Fibroblast of skin of right quadriceps (primary cell): ENCODE results near the gene ACTBL2.
"Not testable (repeated sequence)": the region's sequence is repeated elsewhere in the genome, so short reads cannot be mapped to it uniquely, and the experiment has no call there.

ENCODE experiments used
- DNase-seq: peaks from one replicate; pipeline ENCODE4 v3.0.0-alpha.2; 2013

Gene ACTBL2

DNA sequence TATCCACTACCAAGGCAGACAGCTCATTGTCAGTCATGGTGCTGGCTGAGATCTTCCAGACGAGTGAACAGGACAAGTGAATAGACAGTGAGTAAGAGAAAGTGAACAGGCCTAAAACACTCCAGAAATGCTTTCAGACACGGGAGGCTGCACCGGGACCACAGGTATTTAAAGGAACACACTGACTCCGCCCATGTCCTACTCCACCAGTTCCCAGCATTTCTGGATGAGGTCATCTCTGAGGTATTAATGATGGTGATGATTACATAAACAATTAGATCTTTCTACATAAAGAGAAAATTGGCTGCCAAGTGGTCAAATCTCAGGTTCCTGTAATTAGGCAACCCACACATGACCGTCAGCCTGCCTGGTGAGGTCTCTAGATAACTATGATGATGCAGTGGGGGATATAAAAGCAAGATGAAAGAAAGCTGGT is at the start of gene ACTBL2:
Gene ACTBL2, minus strand, starts transcription at position 141 of the 436 bp plus-strand sequence. Its CDS starts 104 bp downstream, at position 37.
- peak; percentile 84 for DNase-seq

GRCh38 chr5:57531333-57531732 is 48.7 kb upstream of the ACTBL2 start:
- no peak for DNase-seq

- DNase-seq, result no peak
These were observed 47.3 kb upstream of the ACTBL2 start for GRCh38 chr5:57529864-57530263.

- no peak for DNase-seq
These were observed 45.3 kb upstream of the ACTBL2 start for GRCh38 chr5:57527870-57528269.

DNA sequence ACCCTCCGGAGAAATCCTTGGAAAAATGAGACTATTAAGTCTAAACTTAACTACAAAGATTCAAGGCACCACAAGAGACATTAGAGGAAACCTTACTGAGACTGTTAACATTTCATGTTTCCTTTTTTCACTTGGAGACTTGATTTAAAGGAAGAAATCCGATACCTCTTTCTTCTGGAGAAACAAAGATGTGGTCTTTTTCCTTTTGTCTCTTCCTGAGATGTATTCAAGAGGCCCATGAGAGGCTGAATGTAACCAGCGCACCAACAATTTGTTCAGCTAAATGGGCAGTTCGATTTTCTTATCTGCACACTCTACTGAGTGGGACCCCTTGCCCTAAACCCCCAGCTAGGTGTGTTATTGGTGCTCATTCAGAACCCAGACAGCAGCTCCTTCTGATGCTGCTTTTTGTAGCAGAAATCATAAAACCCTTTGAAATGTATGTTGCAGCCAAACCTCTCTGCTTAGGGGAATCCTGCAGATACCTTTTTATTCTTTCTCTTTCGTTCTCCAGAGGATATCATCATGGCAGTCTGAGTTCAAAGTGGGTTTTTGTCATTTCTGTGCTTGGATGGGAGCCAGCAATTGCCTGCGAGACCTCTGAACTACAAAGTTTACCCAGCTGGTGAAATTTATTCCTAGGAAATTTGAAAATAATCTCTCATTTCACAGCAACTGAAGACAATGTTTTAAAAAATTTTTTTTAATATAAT is 41.9 kb upstream of the ACTBL2 start:
- no peak for DNase-seq

GRCh38 chr5:57522477-57522876 is 39.9 kb upstream of the ACTBL2 start:
- not testable (repeated sequence) for DNase-seq

- not testable (repeated sequence) for DNase-seq
These were observed 35.8 kb upstream of the ACTBL2 start for GRCh38 chr5:57518415-57518814.

DNA sequence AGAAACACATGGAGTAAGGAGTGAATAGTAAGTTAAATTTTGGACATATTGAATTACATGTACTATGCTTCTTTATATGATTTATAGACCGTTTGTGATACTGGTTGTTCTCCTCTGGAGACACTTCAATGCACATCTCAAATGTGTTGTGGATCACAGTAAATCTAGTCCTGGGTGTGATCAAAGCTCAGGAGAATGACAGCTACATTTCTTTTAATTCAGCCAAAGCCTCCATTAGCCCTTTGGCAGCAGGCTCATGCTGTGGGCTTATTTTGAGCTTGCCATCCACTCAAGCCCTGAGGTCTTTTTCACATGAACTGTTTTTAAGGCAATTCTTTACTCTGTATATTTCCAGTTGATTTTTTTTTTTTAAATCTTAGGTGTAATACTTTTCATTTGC is 34.6 kb upstream of the ACTBL2 start:
- no peak for DNase-seq

DNA sequence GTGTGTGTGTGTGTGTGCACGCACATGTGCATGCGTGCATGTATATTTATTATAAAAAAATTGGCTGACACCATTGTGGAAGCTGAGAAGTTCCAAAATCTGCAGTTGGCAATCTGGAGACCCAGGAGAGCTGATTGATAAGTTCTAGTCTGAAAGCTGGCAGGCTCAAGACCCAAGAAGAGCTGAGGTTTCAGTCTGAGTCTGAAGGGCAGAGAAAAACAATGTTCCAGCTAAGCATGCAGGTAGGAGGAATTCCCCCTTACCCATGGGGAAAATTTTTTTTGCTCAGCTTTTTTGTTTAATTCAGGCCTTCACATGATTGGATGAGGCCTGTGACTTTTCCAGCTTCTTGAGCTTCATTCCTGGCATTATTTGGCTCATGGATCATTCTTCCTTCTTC is 31.2 kb upstream of the ACTBL2 start:
- no peak for DNase-seq

- no peak for DNase-seq
These were observed 28.7 kb upstream of the ACTBL2 start for GRCh38 chr5:57511321-57511720.

GRCh38 chr5:57509501-57510260 is 27.1 kb upstream of the ACTBL2 start:
- DNase-seq, result no peak

GRCh38 chr5:57508211-57508610 is 25.6 kb upstream of the ACTBL2 start:
- DNase-seq, result no peak

DNA sequence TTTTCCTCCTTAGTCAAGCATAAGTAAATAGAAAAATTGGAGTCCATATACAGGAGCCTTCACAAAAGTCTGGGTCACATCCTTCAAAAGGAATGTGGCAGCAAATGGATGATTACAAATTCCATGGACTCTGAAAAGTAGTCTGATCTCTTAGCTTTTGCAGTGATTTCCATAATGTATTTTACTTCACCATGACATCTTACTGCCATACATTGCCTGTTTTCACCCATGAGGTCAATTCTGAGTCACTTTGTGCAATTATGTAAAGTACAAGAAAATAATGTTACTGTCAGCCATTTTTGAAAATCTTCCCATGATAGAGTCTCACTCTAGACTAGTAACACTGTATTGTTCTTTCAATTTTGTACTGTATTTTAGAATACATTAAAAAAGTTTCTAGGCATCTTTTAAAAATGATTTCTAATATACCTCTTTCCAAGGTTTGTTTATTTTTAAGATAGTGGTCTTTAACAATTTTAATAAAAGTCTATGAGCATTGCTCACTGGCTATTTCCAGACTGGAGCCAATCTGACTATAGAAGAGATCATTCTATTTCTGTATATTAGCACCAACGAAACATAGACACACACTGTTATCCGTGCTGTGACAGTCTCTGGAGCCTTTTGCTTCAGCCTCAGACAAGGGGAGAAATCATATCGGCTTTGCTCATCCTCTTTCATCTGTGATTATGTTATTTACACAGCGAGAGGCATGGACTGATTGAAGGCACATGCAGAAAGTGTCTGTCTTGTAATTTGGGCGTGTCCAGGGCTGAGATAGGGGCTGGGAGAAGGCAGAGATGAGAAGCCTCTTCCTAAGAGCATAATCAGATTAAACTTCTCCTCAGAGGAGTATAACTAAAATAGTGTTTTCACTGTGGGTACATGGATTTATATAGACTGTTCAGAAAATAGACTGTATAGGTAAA is 22.9 kb upstream of the ACTBL2 start:
- no peak for DNase-seq

DNA sequence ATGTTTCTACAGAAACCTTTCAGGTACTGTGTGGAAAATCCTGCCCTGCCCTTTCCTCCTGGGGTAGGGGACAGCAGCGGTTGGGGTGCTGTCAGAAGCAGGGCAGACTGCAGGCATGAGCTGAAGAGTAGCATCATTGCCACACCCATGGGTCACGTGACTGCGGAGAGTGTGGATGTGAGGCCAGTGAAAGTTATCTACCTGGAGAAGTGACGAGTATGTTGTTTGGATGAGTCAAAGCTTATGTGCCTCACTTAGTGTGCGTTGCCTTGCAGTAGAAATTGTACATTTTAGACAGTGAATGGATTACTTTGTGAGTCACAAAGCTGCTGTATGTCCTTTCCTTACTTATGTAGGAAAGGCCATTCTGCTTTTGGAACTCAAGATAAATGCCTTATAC is 21.7 kb upstream of the ACTBL2 start:
- no peak for DNase-seq

GRCh38 chr5:57503433-57503832 is 20.8 kb upstream of the ACTBL2 start:
- peak; percentile 57 for DNase-seq

DNA sequence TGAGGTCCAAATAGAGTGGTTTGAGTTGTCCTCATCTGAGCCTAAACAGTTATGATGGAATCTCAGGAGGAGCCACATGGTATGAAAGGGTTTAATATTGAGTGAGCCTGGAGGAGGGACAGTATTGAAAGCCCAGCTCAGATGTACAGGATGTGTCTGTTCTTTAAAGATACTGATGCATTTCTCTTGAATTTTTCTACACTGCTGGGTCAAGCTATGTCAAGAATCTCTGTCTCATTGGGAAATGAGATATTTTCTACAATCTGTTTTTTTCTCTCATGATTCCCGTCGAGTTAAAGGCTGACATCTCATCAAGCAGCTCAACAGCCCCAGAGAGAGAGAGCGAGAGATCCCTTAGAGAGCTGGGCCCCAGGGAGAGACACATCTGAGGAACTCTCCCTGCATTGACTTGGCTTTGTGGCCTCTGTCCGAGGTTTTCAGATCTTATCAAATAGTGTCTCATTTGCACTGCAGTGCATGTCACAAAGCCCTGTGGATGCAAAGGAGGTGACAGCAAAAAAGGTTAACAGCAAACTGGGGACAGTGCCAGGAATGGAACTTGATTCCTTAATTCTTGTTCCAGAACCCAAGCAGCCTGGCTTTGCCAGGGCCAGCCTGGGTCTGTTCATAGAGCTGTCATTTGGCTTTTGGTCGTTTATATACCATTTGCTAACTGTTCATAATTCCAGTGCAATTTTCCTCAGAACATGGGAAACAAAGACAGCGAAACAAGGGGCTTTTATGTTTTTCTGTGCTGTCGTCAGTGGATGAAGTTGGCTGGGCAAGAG is 19.0 kb upstream of the ACTBL2 start:
- DNase-seq, result peak; percentile 20

GRCh38 chr5:57499262-57500050 is 16.8 kb upstream of the ACTBL2 start:
- peak; percentile 60 for DNase-seq

DNA sequence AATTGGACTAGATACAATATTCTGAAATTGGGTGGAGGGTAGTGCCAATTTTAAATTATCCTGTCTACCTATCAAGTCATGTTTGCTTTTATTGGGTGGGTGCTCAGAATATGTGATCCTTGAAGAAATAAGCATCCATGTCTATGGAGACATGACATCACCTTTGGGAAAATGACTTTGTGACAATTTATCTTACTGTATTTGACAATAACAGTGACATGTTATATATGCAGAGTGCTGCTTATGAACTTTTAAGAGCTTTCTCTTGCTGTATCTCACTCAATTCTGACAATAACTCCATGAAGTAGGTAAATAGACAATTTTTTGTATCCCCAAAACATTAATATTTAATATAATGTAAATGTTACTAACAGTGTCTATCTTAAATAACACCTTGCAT is 15.1 kb upstream of the ACTBL2 start:
- DNase-seq, result no peak

DNA sequence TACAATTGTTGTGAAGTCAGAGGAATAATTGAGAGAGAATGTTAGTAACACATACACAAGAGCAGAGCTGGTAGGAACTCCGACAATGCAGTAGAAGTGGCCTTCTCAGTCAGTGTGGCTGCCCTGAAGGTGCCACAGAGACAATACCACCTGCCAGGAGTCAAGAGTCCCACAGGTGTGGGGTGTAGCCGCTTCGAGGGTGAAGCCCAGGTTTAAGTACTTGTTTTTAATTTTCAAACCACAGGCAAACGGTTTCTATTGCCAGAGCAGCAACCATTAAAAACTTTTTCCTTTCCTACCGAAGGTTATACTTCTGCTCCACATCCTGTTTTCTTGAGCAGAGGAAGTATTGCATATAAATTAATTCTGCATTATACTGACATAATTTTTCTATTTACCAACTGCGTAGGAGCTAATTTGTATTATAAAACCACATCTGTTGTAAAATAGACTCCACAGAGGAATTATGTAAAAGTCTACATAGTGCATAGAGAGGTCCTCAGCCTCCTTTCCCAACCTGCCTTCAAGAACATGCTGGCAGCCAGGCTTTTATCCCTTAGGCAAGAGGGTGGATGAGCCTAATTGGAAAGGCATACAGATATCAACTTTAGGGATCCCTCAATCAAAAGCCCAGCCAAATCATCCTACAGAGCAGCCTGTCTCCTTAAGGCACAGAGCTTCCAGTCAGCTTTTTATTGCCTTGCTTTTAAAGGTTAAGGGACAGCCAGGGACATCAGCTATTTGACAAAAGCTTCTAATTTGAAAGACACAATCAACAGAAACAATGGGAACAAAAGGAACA is 12.9 kb upstream of the ACTBL2 start:
- DNase-seq, result no peak
